IMR-90 (cell line): ENCODE measurements around the gene RPL26. TPM values are rescaled to one million over a fixed set of nuclear protein-coding genes. Genes with fewer than 3 reads are reported as not detected.

ENCODE experiments used
- ATAC-seq: fragments of 200-7000 bp; cut with Tn5 transposase; 2 replicates; pipeline ENCODE4 v1.9.1; 2020; ENCODE audit warnings: low read depth, mild to moderate bottlenecking, moderate library complexity
- BruUV-seq: library from RNA; stranded (reverse); fragments of 400-500 nt; replicated peaks from 2 replicates; lab custom pipeline; 2021; lab: Mats Ljungman, UMichigan
- CTCF ChIA-PET: fragments of 300-600 bp; formaldehyde crosslinking; extraction: SDS; loops from one replicate; lab custom pipeline; 2021; ENCODE audit warnings: antibody characterized with exemption; lab: Yijun Ruan, JAX
- POLR2A ChIA-PET: fragments of 300-600 bp; sonication (Branson Sonifier 250); formaldehyde crosslinking; loops from one replicate; lab custom pipeline; 2022; ENCODE audit warnings: antibody characterized with exemption; ENCODE audit not compliant: unreplicated experiment; lab: Charles Lee
- DNase-seq: peaks from one replicate; pipeline ENCODE4 v3.0.0; 2013
- H2AFZ ChIP-seq: replicated peaks from 2 replicates; pipeline ENCODE3; 2013; ENCODE audit warnings: low read length, mild to moderate bottlenecking; ENCODE audit not compliant: poor library complexity
- H2AK5ac ChIP-seq: 2 replicates; pipeline ENCODE4 v1.6.1; 2013; ENCODE audit warnings: low read depth, low read length, inconsistent platforms
- H2AK9ac ChIP-seq: replicated peaks from 2 replicates; pipeline ENCODE3; 2013; ENCODE audit warnings: mild to moderate bottlenecking, low read depth, low read length, moderate library complexity; ENCODE audit not compliant: poor library complexity
- H2BK120ac ChIP-seq: 2 replicates; pipeline ENCODE4 v1.6.1; 2013; ENCODE audit warnings: low read depth, low read length, inconsistent platforms
- H2BK15ac ChIP-seq: 3 replicates; pipeline ENCODE4 v1.6.1; 2013; ENCODE audit warnings: low read depth, low read length, inconsistent platforms
- H2BK20ac ChIP-seq: 2 replicates; pipeline ENCODE4 v1.6.1; 2013; ENCODE audit warnings: low read depth, mild to moderate bottlenecking, inconsistent platforms, low read length, moderate library complexity
- H2BK5ac ChIP-seq: 2 replicates; pipeline ENCODE4 v1.6.1; 2013; ENCODE audit warnings: mild to moderate bottlenecking, low read depth, low read length, inconsistent platforms; ENCODE audit not compliant: poor library complexity, severe bottlenecking
- H3K14ac ChIP-seq: replicated peaks from 2 replicates; pipeline ENCODE4 v1.6.1; 2013; ENCODE audit warnings: low read depth, low read length, inconsistent platforms
- H3K18ac ChIP-seq: 2 replicates; pipeline ENCODE4 v1.6.1; 2013; ENCODE audit warnings: low read depth, low read length, control low read depth
- H3K23ac ChIP-seq: 2 replicates; pipeline ENCODE4 v1.6.1; 2013; ENCODE audit warnings: low read depth, low read length, inconsistent platforms
- H3K27ac ChIP-seq: 2 replicates; pipeline ENCODE4 v1.5.1; 2013; ENCODE audit warnings: mild to moderate bottlenecking, control low read depth, low read length; ENCODE audit not compliant: insufficient read depth
- H3K27me3 ChIP-seq: 2 replicates; pipeline ENCODE4 v1.6.1; 2013; ENCODE audit warnings: low read length; ENCODE audit not compliant: control insufficient read depth, insufficient read depth
- H3K36me3 ChIP-seq: 2 replicates; pipeline ENCODE4 v1.6.1; 2013; ENCODE audit warnings: low read length, mixed read lengths; ENCODE audit not compliant: control insufficient read depth, insufficient read depth
- H3K4ac ChIP-seq: 2 replicates; pipeline ENCODE4 v1.6.1; 2013; ENCODE audit warnings: low read depth, low read length, inconsistent platforms
- H3K4me1 ChIP-seq: 2 replicates; pipeline ENCODE4 v1.6.1; 2013; ENCODE audit warnings: low read length, mixed read lengths; ENCODE audit not compliant: control insufficient read depth, insufficient read depth
- H3K4me2 ChIP-seq: 2 replicates; pipeline ENCODE4 v1.6.1; 2013; ENCODE audit warnings: low read depth, mild to moderate bottlenecking, control low read depth, low read length, moderate library complexity
- H3K4me3 ChIP-seq: 2 replicates; pipeline ENCODE4 v1.5.1; 2013; ENCODE audit warnings: low read depth, mild to moderate bottlenecking, control low read depth, low read length, moderate library complexity; ENCODE audit not compliant: insufficient read depth
- H3K56ac ChIP-seq: 2 replicates; pipeline ENCODE4 v1.6.1; 2013; ENCODE audit warnings: low read length, inconsistent platforms; ENCODE audit not compliant: insufficient read depth; ENCODE audit errors: extremely low read depth
- H3K79me1 ChIP-seq, 2 experiments: 2 replicates each; pipeline ENCODE4 v1.6.1; 2013; ENCODE audit warnings: low read length in 2 of 2, inconsistent platforms in 1 of 2, low read depth in 1 of 2
- H3K9ac ChIP-seq: 2 replicates; pipeline ENCODE4 v1.6.1; 2013; ENCODE audit warnings: low read depth, low read length, control low read depth
- H3K9me1 ChIP-seq: 2 replicates; pipeline ENCODE4 v1.6.1; 2013; ENCODE audit warnings: low read length, inconsistent platforms; ENCODE audit not compliant: insufficient read depth
- H3K9me3 ChIP-seq: 2 replicates; pipeline ENCODE4 v1.6.1; 2013; ENCODE audit warnings: low read length; ENCODE audit not compliant: control insufficient read depth, insufficient read depth
- H4K20me1 ChIP-seq: 2 replicates; pipeline ENCODE4 v1.6.1; 2013; ENCODE audit warnings: low read length, inconsistent platforms; ENCODE audit not compliant: insufficient read depth
- H4K5ac ChIP-seq: 2 replicates; pipeline ENCODE4 v1.6.1; 2013; ENCODE audit warnings: mild to moderate bottlenecking, low read depth, low read length, control low read depth
- H4K8ac ChIP-seq, 2 experiments: 2 replicates each; pipeline ENCODE4 v1.6.1; 2013; ENCODE audit warnings: low read depth in 2 of 2, low read length in 2 of 2, control low read depth in 1 of 2, inconsistent platforms in 1 of 2
- H4K91ac ChIP-seq: 2 replicates; pipeline ENCODE4 v1.6.1; 2013; ENCODE audit warnings: low read depth, low read length, inconsistent platforms; ENCODE audit not compliant: insufficient read depth
- MAFK ChIP-seq: IDR thresholded peaks from 2 replicates; pipeline ENCODE4 v1.6.1; 2012; ENCODE audit warnings: low read depth, low read length, improper control_type of control experiment
- MAZ ChIP-seq: IDR thresholded peaks from 2 replicates; pipeline ENCODE4 v1.6.1; 2012; ENCODE audit warnings: low read depth, mild to moderate bottlenecking, low read length, improper control_type of control experiment, moderate library complexity, borderline replicate concordance
- MXI1 ChIP-seq: IDR thresholded peaks from 2 replicates; pipeline ENCODE4 v1.6.1; 2012; ENCODE audit warnings: low read depth, mild to moderate bottlenecking, low read length, moderate library complexity, borderline replicate concordance
- NFE2L2 ChIP-seq: fragments of 150-350 bp; IDR thresholded peaks from 2 replicates; pipeline ENCODE4 v1.6.1; 2016; ENCODE audit warnings: low read depth, mild to moderate bottlenecking, low read length
- POLR2A ChIP-seq: IDR thresholded peaks from 2 replicates; pipeline ENCODE4 v1.6.1; 2012; ENCODE audit warnings: mild to moderate bottlenecking, low read depth, low read length
- RAD21 ChIP-seq: IDR thresholded peaks from 2 replicates; pipeline ENCODE4 v1.6.1; 2012; ENCODE audit warnings: low read length, improper control_type of control experiment
- SMC3 ChIP-seq: fragments of 150-350 bp; IDR thresholded peaks from 2 replicates; pipeline ENCODE4 v1.6.1; 2016; ENCODE audit warnings: low read depth, mild to moderate bottlenecking, antibody characterized with exemption, low read length, moderate library complexity
- USF2 ChIP-seq: fragments of 150-350 bp; IDR thresholded peaks from 2 replicates; pipeline ENCODE4 v1.6.1; 2017; ENCODE audit warnings: mild to moderate bottlenecking, antibody characterized with exemption, low read length, low read depth
- WGBS, 2 experiments: methylation state at CpG; one replicate each; pipeline versions ENCODE4 v1.1.5 to v1.1.7; 2013; ENCODE audit warnings: missing lambda C conversion rate in 2 of 2; ENCODE audit not compliant: insufficient read length in 1 of 2; ENCODE audit errors: extremely low coverage in 2 of 2; 5-methylcytosine and 5-hydroxymethylcytosine counted together
- dilution Hi-C: fragments of 300-500 bp; cut with HindIII; formaldehyde crosslinking; loops from one replicate; pipeline ENCODE4 v1.14.3; 2018; ENCODE audit warnings: low sequenced_read_pairs; ENCODE audit not compliant: unreplicated experiment
- in situ Hi-C: fragments of 300-500 bp; cut with MboI; formaldehyde crosslinking; loops from 3 replicates; pipeline ENCODE4 v1.14.3; 2019; ENCODE audit warnings: low sequenced_read_pairs, inconsistent platforms, mixed read lengths
- intact Hi-C: fragments of 100-400 bp; cut with micrococcal nuclease; formaldehyde crosslinking; loops from 2 replicates; pipeline ENCODE4 v1.10.0; 2022
- polyA plus RNA-seq, 3 experiments: library from polyadenylated mRNA; depleted of rRNA; stranded (reverse); fragments of >200 nt; gene quantifications; 2 replicates each; pipeline ENCODE4 v1.2.3, GENCODE V29; 2012; ENCODE audit warnings: low replicate concordance in 1 of 3
- total RNA-seq: library from RNA; depleted of rRNA; stranded (reverse); fragments of >200 nt; gene quantifications from 2 replicates; pipeline ENCODE4 v1.2.3, GENCODE V29; 2012
- TF ChIP-seq, protein P1 (sequence below): conservative IDR thresholded peaks from 2 replicates; pipeline ENCODE4 v1.5.1; 2012; ENCODE audit warnings: mild to moderate bottlenecking, low read depth, low read length, improper control_type of control experiment

The RPL26 gene
- total and polyA plus RNA-seq, 2 of the 4 experiments (the other 2 are of a cell fraction): 4,763 to 5,013 TPM

DNA sequence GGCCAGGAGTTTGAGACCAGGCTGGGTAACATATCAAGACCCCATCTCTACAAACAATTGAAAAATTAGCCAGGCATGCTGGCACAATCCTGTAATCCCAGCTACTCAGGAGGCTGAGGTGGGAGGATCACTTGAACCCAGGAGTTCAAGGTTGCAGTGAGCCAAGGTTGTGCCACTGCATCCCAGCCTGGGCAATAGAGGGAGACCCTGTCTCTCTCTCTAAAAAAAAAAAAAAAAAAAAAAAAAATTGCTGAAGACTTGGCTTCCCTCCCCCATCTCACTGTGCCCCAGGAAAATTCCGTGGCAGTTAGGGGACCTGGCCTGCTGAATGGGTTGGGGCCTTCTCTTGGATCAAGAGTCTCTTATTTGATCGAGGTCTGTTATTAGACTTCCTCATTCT, 43.5 kb downstream of the RPL26 start, which contains the start of gene ODF4:
Gene ODF4, plus strand, starts transcription at position 301 of the 400 bp plus-strand sequence. CDS start 212 bp downstream, outside the sequence.
- dilution Hi-C loops: no loop called here
- H3K36me3 ChIP-seq: no peaks in the 10 kb centered on the region
- no peak within 1 kb of the TSS for H4K8ac ChIP-seq
- no peak within 1 kb of the TSS for H2BK5ac ChIP-seq
- H4K20me1 ChIP-seq: no peaks in the 10 kb centered on the region
- intact Hi-C loops: no loop called here
- no peak within 1 kb of the TSS for H2AK9ac ChIP-seq
- DNase-seq: no peak
- no peak within 1 kb of the TSS for H3K23ac ChIP-seq
- H3K27me3 ChIP-seq: peaks cover 12% of the 10 kb centered on the region
- in situ Hi-C loops: no loop called here
- ATAC-seq: no peak
- no peak within 1 kb of the TSS for H2BK15ac ChIP-seq
- no peak within 1 kb of the TSS for H2BK120ac ChIP-seq
- no peak within 1 kb of the TSS for H3K4me2 ChIP-seq
- no peaks in the 10 kb centered on the region for H3K9me3 ChIP-seq
- no CpG with 5 or more reads among the region's 2 CpGs for WGBS, 2 experiments
- H3K4me1 ChIP-seq: no peaks in the 10 kb centered on the region
- TF ChIP-seq POLR2A (no peak), MAZ (no peak), RAD21 (no peak), SMC3 (no peak), USF2 (no peak), MAFK (no peak), MXI1 (no peak), NFE2L2 (no peak)
- TF ChIP-seq, protein P1, sequence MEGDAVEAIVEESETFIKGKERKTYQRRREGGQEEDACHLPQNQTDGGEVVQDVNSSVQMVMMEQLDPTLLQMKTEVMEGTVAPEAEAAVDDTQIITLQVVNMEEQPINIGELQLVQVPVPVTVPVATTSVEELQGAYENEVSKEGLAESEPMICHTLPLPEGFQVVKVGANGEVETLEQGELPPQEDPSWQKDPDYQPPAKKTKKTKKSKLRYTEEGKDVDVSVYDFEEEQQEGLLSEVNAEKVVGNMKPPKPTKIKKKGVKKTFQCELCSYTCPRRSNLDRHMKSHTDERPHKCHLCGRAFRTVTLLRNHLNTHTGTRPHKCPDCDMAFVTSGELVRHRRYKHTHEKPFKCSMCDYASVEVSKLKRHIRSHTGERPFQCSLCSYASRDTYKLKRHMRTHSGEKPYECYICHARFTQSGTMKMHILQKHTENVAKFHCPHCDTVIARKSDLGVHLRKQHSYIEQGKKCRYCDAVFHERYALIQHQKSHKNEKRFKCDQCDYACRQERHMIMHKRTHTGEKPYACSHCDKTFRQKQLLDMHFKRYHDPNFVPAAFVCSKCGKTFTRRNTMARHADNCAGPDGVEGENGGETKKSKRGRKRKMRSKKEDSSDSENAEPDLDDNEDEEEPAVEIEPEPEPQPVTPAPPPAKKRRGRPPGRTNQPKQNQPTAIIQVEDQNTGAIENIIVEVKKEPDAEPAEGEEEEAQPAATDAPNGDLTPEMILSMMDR: no peak
- no peak within 1 kb of the TSS for H3K27ac ChIP-seq
- no peaks in the 10 kb centered on the region for H3K79me1 ChIP-seq
- no peak within 1 kb of the TSS for H4K91ac ChIP-seq
- H3K18ac ChIP-seq: no peak within 1 kb of the TSS
- BruUV-seq: no TSS peak
- no peak within 1 kb of the TSS for H2BK20ac ChIP-seq
- CTCF ChIA-PET: interaction anchor here (0.6 kb wide), 1 partner anchor 48 kb away, joined by 3 read pairs; no protein-coding TSS in a partner anchor
- H3K14ac ChIP-seq: no peak within 1 kb of the TSS
- POLR2A ChIA-PET: no interaction called here
- no peak within 1 kb of the TSS for H3K4me3 ChIP-seq
- no peak within 1 kb of the TSS for H4K5ac ChIP-seq
- no peak within 1 kb of the TSS for H3K56ac ChIP-seq
- no peaks in the 10 kb centered on the region for H3K9me1 ChIP-seq
- H3K4ac ChIP-seq: no peak within 1 kb of the TSS
- no peak within 1 kb of the TSS for H2AK5ac ChIP-seq
- H3K9ac ChIP-seq: no peak within 1 kb of the TSS
- no peak within 1 kb of the TSS for H2AFZ ChIP-seq
